Left ventricle myocardium inferior (tissue), 1 donor: Measurements from ENCODE around the gene RTF2. TPM values are rescaled to one million over a fixed set of nuclear protein-coding genes. Genes with fewer than 3 reads are reported as not detected.

Experiments used
- DNase-seq: peaks from one replicate; pipeline ENCODE4 v3.0.0-alpha.2; 2020
- H3K27ac ChIP-seq: fragments of 200-600 bp; replicated peaks from 2 replicates; pipeline ENCODE4 v1.8.0; 2021
- H3K27me3 ChIP-seq: fragments of 200-600 bp; 2 replicates; pipeline ENCODE4 v1.8.0; 2021; ENCODE audit warnings: low read depth
- H3K36me3 ChIP-seq: fragments of 200-600 bp; 2 replicates; pipeline ENCODE4 v1.8.0; 2021
- H3K4me1 ChIP-seq: fragments of 200-600 bp; 2 replicates; pipeline ENCODE4 v1.8.0; 2021
- H3K4me3 ChIP-seq: fragments of 200-600 bp; 2 replicates; pipeline ENCODE4 v1.8.0; 2021; ENCODE audit warnings: mild to moderate bottlenecking, moderate library complexity
- H3K9me3 ChIP-seq: fragments of 200-600 bp; replicated peaks from 2 replicates; pipeline ENCODE4 v1.8.0; 2021
- CTCF ChIP-seq: fragments of 200-600 bp; IDR thresholded peaks from 2 replicates; pipeline ENCODE4 v1.8.0; 2021; ENCODE audit warnings: antibody characterized with exemption, mild to moderate bottlenecking, borderline replicate concordance
- intact Hi-C: fragments of 100-400 bp; cut with micrococcal nuclease; formaldehyde crosslinking; loops from one replicate; pipeline ENCODE4 v1.11.0; 2022
- total RNA-seq: library from RNA; stranded (reverse); fragmentation: NEBNext Ultra II Directional; extraction: Animal tissue kit (Norgen Biotek cat#: 25700); gene quantifications from one replicate; pipeline ENCODE4 v1.2.1, GENCODE V29; 2021
- donor health status: DM: no; HTN: yes; CAD: no; lungs with severe emphysema.

Gene RTF2
- total RNA-seq, 1 donor from 2014 or later = 88.7 TPM

- peaks cover 14% of the 10 kb centered on the region for H3K27me3 ChIP-seq
- no peaks in the 10 kb centered on the region for H3K9me3 ChIP-seq
- no peak overlapping the region for H3K27ac ChIP-seq
- H3K36me3 ChIP-seq = no peaks in the 10 kb centered on the region
- intact Hi-C loops = no loop called here
- no peak for TF ChIP-seq CTCF
- H3K4me1 ChIP-seq = peaks cover 13% of the 10 kb centered on the region
- no peak overlapping the region for H3K4me3 ChIP-seq
- no peak for DNase-seq
These were observed 40.6 kb upstream of the RTF2 start for GRCh38 chr20:56427797-56428196.

GRCh38 chr20:56428410-56428809, 40.0 kb upstream of the RTF2 start:
- no peak for TF ChIP-seq CTCF
- intact Hi-C loops = no loop called here
- peaks cover 21% of the 10 kb centered on the region for H3K27me3 ChIP-seq
- no peak overlapping the region for H3K4me3 ChIP-seq
- no peak for DNase-seq
- H3K4me1 ChIP-seq = peaks cover 7% of the 10 kb centered on the region
- no peaks in the 10 kb centered on the region for H3K9me3 ChIP-seq
- no peaks in the 10 kb centered on the region for H3K36me3 ChIP-seq
- no peak overlapping the region for H3K27ac ChIP-seq

- no peak overlapping the region for H3K4me3 ChIP-seq
- intact Hi-C loops = no loop called here
- H3K27me3 ChIP-seq = peaks cover 21% of the 10 kb centered on the region
- no peaks in the 10 kb centered on the region for H3K36me3 ChIP-seq
- peaks cover 5% of the 10 kb centered on the region for H3K4me1 ChIP-seq
- no peak for DNase-seq
- no peaks in the 10 kb centered on the region for H3K9me3 ChIP-seq
- no peak overlapping the region for H3K27ac ChIP-seq
- TF ChIP-seq CTCF = no peak
These were observed 39.5 kb upstream of the RTF2 start for GRCh38 chr20:56428881-56429280.

GRCh38 chr20:56429502-56429901, 38.9 kb upstream of the RTF2 start:
- no peak for DNase-seq
- H3K4me3 ChIP-seq = no peak overlapping the region
- peaks cover 21% of the 10 kb centered on the region for H3K27me3 ChIP-seq
- intact Hi-C loops = no loop called here
- no peaks in the 10 kb centered on the region for H3K9me3 ChIP-seq
- H3K4me1 ChIP-seq = peaks cover 5% of the 10 kb centered on the region
- no peaks in the 10 kb centered on the region for H3K36me3 ChIP-seq
- no peak overlapping the region for H3K27ac ChIP-seq
- TF ChIP-seq CTCF = no peak

- Histone ChIP-seq H3K9me3 (no peaks in the 10 kb centered on the region), H3K27me3 (peaks cover 21% of the 10 kb centered on the region), H3K27ac (no peak overlapping the region), H3K4me3 (no peak overlapping the region), H3K36me3 (no peaks in the 10 kb centered on the region), H3K4me1 (peaks cover 5% of the 10 kb centered on the region)
- TF ChIP-seq CTCF = no peak
- intact Hi-C loops = no loop called here
- no peak for DNase-seq
These were observed 38.5 kb upstream of the RTF2 start for GRCh38 chr20:56429941-56430340.

- intact Hi-C loops = no loop called here
- Histone ChIP-seq H3K4me1 (peaks cover 5% of the 10 kb centered on the region), H3K27me3 (peaks cover 21% of the 10 kb centered on the region), H3K27ac (no peak overlapping the region), H3K36me3 (no peaks in the 10 kb centered on the region), H3K4me3 (no peak overlapping the region), H3K9me3 (no peaks in the 10 kb centered on the region)
- DNase-seq = no peak
- TF ChIP-seq CTCF = no peak
These were observed 38.0 kb upstream of the RTF2 start for GRCh38 chr20:56430461-56430860.
